OCI-LY1 (cell line): ENCODE results near the gene HAPLN2.

Experiments
- H2AFZ ChIP-seq: fragments of 200-600 bp; sonication (generic), shearing (Covaris generic); 2 replicates; pipeline ENCODE4 v1.6.0; 2014; ENCODE audit warnings: antibody characterized with exemption, mild to moderate bottlenecking, low read length
- H3F3A ChIP-seq: fragments of 200-600 bp; sonication (generic), shearing (Covaris generic); 2 replicates; pipeline ENCODE4 v1.6.0; 2014; ENCODE audit warnings: mild to moderate bottlenecking, antibody characterized with exemption, low read length, moderate library complexity; ENCODE audit not compliant: insufficient read depth
- H3K27ac ChIP-seq: fragments of 200-600 bp; sonication (generic); 2 replicates; pipeline ENCODE4 v1.5.1; 2014; ENCODE audit warnings: low read length, mixed run types, mild to moderate bottlenecking, low read depth; ENCODE audit not compliant: poor library complexity, severe bottlenecking
- H3K27me3 ChIP-seq: fragments of 200-600 bp; sonication (generic); 2 replicates; pipeline ENCODE4 v1.6.0; 2014; ENCODE audit warnings: antibody characterized with exemption, mild to moderate bottlenecking, low read length, moderate library complexity; ENCODE audit not compliant: insufficient read depth
- H3K36me3 ChIP-seq: fragments of 200-600 bp; sonication (generic); 2 replicates; pipeline ENCODE4 v1.6.1; 2014; ENCODE audit warnings: mild to moderate bottlenecking, antibody characterized with exemption, low read length, moderate library complexity, mixed read lengths; ENCODE audit not compliant: insufficient read depth
- H3K4me1 ChIP-seq: fragments of 200-600 bp; sonication (generic); 2 replicates; pipeline ENCODE4 v1.5.1; 2014; ENCODE audit warnings: mild to moderate bottlenecking, low read length, moderate library complexity; ENCODE audit not compliant: insufficient read depth, severe bottlenecking
- H3K4me2 ChIP-seq: fragments of 200-600 bp; sonication (generic), shearing (Covaris generic); 2 replicates; pipeline ENCODE4 v1.6.1; 2014; ENCODE audit warnings: low read length
- H3K4me3 ChIP-seq: fragments of 200-600 bp; sonication (generic); 2 replicates; pipeline ENCODE4 v1.5.1; 2014; ENCODE audit warnings: low read length, low read depth, mild to moderate bottlenecking, mixed read lengths; ENCODE audit not compliant: poor library complexity, severe bottlenecking
- H3K79me2 ChIP-seq: fragments of 200-600 bp; shearing (Covaris generic); 2 replicates; pipeline ENCODE4 v1.6.1; 2016; ENCODE audit warnings: mixed run types, low read length, mixed read lengths; ENCODE audit not compliant: insufficient read depth
- H3K9ac ChIP-seq: fragments of 200-600 bp; sonication (generic), shearing (Covaris generic); 2 replicates; pipeline ENCODE4 v1.6.1; 2014; ENCODE audit warnings: mild to moderate bottlenecking, low read length, mixed read lengths
- H3K9me2 ChIP-seq: fragments of 200-600 bp; sonication (generic), shearing (Covaris generic); 2 replicates; pipeline ENCODE4 v1.6.1; 2014; ENCODE audit warnings: low read depth, mild to moderate bottlenecking, low read length, mixed read lengths
- H3K9me3 ChIP-seq: fragments of 200-600 bp; shearing (Covaris generic); 2 replicates; pipeline ENCODE4 v1.6.1; 2014; ENCODE audit warnings: low read length, mixed read lengths
- H4K20me1 ChIP-seq: fragments of 200-600 bp; sonication (generic), shearing (Covaris generic); 2 replicates; pipeline ENCODE4 v1.6.0; 2016; ENCODE audit warnings: mild to moderate bottlenecking, low read length; ENCODE audit not compliant: insufficient read depth
- EZH2 ChIP-seq: fragments of 200-600 bp; sonication (generic), shearing (Covaris generic); IDR thresholded peaks from 2 replicates; pipeline ENCODE4 v1.8.0; 2017; ENCODE audit warnings: borderline replicate concordance, mixed run types, mild to moderate bottlenecking, antibody characterized with exemption, low read length, moderate library complexity, mixed read lengths
- TF ChIP-seq, protein P1 (sequence below): fragments of 200-600 bp; sonication (generic), shearing (Covaris generic); IDR thresholded peaks from 2 replicates; pipeline ENCODE4 v1.5.1; 2017; ENCODE audit warnings: mild to moderate bottlenecking, antibody characterized with exemption, low read length, moderate library complexity, mixed read lengths

Gene HAPLN2

DNA sequence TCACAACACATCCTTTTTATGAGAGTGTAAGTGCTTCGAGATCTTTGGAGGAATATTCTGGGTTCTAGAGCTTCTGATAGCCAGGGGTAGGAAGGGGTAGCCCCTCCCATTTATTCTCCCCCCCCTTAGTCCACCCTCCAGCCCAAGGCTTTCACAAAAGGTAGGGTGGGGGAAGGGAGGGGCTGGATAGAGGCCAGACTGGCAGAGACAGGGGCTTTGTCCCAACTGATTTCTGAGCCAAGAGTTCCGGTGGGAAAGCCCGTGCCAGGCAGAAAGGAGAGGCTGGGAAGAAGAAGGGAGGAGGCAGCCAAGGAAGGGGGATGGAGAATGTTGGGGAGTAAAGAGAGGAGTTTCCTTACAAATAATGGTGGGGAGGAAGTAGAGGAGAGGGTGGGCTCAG lies 25.8 kb downstream of the HAPLN2 start:
- Histone ChIP-seq H3K4me3 (no peak overlapping the region), H3K4me1 (no peaks in the 10 kb centered on the region), H3F3A (no peaks in the 10 kb centered on the region), H3K9me2 (no peaks in the 10 kb centered on the region), H3K4me2 (no peak overlapping the region), H3K9ac (no peak overlapping the region), H3K27me3 (peaks cover 7% of the 10 kb centered on the region; the same call in 1 of the 2 replicates), H3K36me3 (no peaks in the 10 kb centered on the region), H4K20me1 (no peaks in the 10 kb centered on the region), H3K79me2 (no peaks in the 10 kb centered on the region), H2AFZ (no peak overlapping the region), H3K9me3 (no peaks in the 10 kb centered on the region), H3K27ac (no peak overlapping the region)
- no peak for TF ChIP-seq EZH2
- TF ChIP-seq, protein P1, sequence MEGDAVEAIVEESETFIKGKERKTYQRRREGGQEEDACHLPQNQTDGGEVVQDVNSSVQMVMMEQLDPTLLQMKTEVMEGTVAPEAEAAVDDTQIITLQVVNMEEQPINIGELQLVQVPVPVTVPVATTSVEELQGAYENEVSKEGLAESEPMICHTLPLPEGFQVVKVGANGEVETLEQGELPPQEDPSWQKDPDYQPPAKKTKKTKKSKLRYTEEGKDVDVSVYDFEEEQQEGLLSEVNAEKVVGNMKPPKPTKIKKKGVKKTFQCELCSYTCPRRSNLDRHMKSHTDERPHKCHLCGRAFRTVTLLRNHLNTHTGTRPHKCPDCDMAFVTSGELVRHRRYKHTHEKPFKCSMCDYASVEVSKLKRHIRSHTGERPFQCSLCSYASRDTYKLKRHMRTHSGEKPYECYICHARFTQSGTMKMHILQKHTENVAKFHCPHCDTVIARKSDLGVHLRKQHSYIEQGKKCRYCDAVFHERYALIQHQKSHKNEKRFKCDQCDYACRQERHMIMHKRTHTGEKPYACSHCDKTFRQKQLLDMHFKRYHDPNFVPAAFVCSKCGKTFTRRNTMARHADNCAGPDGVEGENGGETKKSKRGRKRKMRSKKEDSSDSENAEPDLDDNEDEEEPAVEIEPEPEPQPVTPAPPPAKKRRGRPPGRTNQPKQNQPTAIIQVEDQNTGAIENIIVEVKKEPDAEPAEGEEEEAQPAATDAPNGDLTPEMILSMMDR: no peak

DNA sequence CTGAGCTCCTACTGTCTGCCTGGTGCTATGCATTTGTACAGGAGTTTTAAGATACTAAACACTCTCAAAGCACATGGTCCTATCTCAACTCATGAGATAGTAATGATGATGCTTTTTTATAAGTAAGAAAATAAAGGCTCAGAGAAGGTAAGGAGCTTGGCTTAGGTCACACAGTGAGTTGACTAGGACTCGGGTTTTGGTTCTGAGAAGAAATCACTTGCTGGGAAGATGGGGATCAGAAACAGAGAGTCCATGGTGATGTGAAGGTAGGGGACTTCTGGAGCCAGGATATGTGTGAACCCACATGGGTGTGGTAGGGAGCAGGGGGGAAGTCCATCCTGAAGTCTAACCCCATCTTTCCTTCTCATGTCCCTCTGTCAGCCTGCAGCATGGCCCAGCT lies 26.5 kb downstream of the HAPLN2 start:
- H4K20me1 ChIP-seq: no peaks in the 10 kb centered on the region
- H3K27me3 ChIP-seq: peaks cover 7% of the 10 kb centered on the region; the same call in 1 of the 2 replicates
- no peaks in the 10 kb centered on the region for H3K36me3 ChIP-seq
- no peak overlapping the region for H2AFZ ChIP-seq
- no peaks in the 10 kb centered on the region for H3K79me2 ChIP-seq
- no peak overlapping the region for H3K9ac ChIP-seq
- H3K9me3 ChIP-seq: no peaks in the 10 kb centered on the region
- TF ChIP-seq EZH2: no peak
- TF ChIP-seq, protein P1: no peak
- H3K27ac ChIP-seq: no peak overlapping the region
- no peak overlapping the region for H3K4me3 ChIP-seq
- H3F3A ChIP-seq: no peaks in the 10 kb centered on the region
- H3K9me2 ChIP-seq: no peaks in the 10 kb centered on the region
- no peak overlapping the region for H3K4me2 ChIP-seq
- no peaks in the 10 kb centered on the region for H3K4me1 ChIP-seq

DNA sequence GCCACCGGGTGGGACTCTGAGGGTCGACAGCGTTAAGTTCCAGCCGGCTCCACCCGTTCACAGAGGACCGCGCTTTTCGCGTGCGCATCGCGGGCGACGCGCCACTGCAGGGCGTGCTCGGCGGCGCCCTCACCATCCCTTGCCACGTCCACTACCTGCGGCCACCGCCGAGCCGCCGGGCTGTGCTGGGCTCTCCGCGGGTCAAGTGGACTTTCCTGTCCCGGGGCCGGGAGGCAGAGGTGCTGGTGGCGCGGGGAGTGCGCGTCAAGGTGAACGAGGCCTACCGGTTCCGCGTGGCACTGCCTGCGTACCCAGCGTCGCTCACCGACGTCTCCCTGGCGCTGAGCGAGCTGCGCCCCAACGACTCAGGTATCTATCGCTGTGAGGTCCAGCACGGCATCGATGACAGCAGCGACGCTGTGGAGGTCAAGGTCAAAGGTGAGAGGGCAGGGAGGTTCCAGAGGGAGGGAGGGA lies 27.6 kb downstream of the HAPLN2 start:
- H3K36me3 ChIP-seq: no peaks in the 10 kb centered on the region

More for the DNA sequence above, 27.6 kb downstream of the HAPLN2 start:
- TF ChIP-seq EZH2: no peak
- TF ChIP-seq, protein P1: no peak
- Histone ChIP-seq H3K27ac (no peak overlapping the region), H3K4me2 (no peak overlapping the region), H3K9me2 (no peaks in the 10 kb centered on the region), H3K9ac (no peak overlapping the region), H3K9me3 (no peaks in the 10 kb centered on the region), H4K20me1 (no peaks in the 10 kb centered on the region), H3F3A (no peaks in the 10 kb centered on the region), H3K4me1 (no peaks in the 10 kb centered on the region), H3K4me3 (no peak overlapping the region), H3K27me3 (0 out of 2 replicates have a peak, but pooled peaks cover 7% of the 10 kb centered on the region), H3K79me2 (no peaks in the 10 kb centered on the region), H2AFZ (no peak overlapping the region)
